HG03060 (cell line): ENCODE results near the gene SUPT6H.

Source experiments
- ATAC-seq: cut with Tn5 transposase; IDR thresholded peaks from one replicate; pipeline ENCODE4 v1.9.1; 2021; ENCODE audit warnings: low read depth, moderate number of reproducible peaks; ENCODE audit not compliant: unreplicated experiment

The SUPT6H gene

DNA sequence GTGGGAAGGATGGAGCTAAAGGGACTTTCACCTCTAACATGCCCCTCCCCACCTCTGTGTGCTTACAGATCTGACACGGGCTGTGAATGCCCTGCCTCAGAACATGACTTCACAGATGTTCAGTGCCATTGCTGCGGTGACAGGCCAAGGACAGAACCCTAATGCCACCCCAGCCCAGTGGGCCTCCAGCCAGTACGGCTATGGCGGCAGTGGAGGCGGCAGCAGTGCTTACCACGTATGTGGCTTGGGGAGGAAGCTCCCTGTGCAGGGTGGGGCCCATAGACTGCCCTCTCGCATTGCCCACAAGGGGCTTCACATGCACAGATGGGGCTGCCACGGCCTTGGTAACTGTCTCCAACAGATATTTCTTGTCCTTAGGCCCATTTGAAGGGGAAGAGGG is 38.3 kb downstream of the SUPT6H start:
- no peak for ATAC-seq

- ATAC-seq: no peak
These were observed 39.0 kb downstream of the SUPT6H start for GRCh38 chr17:28700830-28701492.

DNA sequence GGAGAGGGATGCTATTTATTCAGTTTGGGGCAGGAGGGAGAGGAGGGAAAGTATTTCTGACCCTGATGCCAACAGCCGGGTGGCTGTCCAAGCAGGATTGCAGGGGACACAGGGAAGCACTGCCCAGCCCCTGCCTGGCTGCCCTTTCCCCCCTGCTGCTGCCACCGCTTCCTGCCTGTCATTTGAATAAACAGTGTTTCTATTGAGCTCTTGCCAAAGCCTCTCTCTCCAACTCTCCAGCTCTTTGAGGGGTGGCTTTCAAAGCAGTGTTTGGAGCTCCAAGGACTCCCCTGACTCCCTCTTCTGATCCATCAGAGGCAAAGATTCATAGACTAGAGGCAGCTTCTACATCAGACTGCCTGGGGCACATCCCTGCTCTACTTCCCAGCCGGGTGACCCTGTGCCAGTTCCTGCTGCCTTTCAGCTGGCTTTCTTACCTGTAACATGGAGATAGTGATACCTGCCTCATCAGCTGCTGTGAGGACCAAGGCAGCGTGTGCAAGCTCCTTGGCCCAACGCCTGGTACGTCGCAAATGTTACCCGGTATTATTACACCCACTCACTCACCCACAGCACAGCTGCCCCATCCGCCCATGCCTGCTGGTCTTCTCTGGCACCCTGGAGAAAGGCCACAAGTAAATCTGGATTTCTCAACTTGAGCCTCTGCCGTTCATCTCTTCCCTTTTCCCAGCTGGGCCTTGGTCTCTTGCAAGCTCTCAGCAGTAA is 40.2 kb downstream of the SUPT6H start:
- no peak for ATAC-seq

- ATAC-seq: no peak
These were observed 40.7 kb downstream of the SUPT6H start for GRCh38 chr17:28702752-28703150.

DNA sequence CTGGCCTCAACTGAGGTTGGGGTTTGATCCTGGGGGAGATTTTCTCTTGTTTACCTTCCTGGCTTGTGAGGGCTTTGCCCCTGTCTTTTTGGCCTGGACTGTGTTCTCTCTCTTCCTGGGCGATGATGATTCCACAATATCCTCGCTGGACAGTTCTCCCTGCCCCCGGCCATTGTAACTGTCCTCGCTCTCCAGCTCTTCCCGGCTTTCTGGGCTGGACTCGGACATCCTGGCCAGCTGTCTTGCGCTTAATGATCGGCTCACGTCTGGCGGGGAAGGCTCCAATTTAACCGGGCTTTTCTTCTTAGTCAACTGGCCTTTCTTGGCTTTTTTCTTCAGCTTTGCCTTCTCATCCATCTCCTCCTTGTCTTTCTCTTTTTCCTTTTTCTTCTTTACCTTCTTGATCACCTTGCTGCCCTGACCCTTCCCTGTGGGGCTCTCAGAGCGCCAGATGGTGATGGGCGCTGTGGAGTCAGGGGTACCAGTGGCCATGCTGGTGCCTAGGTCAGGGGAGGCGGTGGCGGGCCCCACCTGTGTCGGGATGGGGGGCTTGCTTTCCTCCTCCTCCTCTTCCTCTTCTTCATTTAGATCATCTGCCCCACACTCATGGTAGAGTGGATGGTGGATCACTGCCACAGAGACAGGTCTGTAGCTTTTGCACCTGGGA is 41.7 kb downstream of the SUPT6H start:
- ATAC-seq: no peak

- ATAC-seq: no peak
These were observed 42.3 kb downstream of the SUPT6H start for GRCh38 chr17:28704219-28704858.

- ATAC-seq: no peak
These were observed 43.2 kb downstream of the SUPT6H start for GRCh38 chr17:28705074-28705659.

DNA sequence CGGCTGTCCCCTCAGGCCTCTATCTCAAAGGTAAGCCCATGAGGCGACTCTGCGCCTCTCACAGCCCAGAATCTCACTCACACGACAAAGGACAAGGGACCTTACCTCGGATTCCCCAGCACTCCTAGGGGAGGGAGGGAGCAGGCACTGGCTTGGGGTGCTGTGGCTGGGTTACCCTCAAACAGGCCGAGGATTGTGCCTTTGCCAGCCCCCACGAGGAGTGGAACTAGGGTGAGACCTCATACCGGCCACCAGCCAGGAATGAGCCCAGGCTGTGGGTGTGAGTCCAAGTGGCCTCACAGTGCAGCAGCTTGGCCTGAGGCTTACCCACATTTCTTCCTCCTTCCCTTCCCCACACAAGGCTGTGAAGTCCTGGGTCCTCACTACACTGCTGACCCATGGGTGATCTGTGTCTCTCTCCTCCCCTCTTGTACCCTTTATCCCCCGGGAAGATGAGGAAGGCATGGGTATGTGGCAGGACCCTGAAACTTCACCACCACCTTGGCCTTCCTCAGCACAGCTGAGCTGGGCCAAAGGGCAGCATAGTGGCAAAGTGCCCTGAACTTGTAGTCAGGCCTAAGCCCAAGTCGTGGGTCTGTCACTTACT is 43.8 kb downstream of the SUPT6H start:
- ATAC-seq: no peak

- ATAC-seq: no peak
These were observed 44.7 kb downstream of the SUPT6H start for GRCh38 chr17:28706471-28707338.

DNA sequence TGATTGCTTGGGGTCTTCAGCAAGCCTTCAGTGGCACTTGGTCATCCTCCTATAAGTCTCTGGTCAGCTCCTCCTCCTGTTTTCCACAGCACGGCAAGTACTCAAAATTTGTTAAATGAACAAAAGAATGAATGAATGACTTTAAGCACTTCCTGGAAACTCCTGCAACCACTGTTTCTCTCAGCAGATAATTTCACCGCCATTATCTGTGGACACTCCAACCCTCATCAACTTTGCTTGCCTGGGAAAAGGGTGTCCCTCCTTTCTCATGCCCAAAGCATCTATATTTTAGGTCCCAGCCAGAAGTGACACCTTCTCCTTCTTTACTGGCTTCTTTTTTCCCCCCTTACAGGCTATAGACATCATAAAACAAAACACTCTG is 45.3 kb downstream of the SUPT6H start:
- ATAC-seq: no peak

DNA sequence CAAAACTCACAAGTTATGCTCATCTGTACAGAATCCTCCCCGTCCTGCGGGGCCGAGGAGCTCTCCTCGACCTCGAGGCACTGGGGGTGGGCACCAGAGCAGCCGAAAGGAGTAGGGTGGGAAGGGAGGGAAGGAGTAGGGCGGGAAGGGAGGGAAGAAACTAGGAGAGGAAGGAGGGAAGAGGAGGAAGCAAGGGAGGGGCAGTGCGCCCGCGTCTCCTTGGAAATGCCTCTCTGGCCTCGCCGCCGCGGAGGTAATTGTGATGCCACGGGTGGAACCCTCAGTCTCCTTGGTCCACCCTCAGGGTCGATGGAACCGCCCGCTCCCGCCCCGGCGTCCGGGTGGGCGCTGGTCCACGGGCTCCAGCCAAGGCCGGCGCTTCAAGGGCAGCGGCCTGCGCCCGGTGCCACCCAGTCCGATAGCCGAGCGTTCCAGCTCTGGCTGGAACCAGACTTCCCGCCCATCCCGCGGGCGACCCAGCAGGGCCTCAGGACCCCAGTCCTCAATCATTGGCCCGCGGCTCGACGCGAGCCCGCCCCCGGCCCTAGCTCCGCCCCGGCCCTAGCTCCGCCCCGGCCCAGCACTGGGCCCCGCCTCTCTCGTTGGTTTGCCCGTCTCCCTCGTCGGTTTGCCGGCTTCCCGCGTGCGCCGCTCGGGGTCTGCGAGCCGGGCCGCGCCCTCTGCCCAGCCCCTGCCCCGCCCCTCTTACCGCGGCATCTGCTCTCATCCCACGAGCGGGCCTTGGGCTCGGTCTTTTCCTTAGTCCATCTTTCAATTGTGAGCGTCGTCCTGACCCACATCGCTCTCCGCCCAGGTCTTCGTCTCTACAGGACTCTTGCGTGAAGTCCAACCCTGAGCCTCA is 49.1 kb downstream of the SUPT6H start:
- no peak for ATAC-seq

GRCh38 chr17:28711723-28712031 is 49.7 kb downstream of the SUPT6H start, which contains the start of gene PROCA1:
Gene PROCA1 (minus strand): TSS chr17:28711888. CDS start chr17:28711660, 228 bp downstream.
- ATAC-seq: no peak

DNA sequence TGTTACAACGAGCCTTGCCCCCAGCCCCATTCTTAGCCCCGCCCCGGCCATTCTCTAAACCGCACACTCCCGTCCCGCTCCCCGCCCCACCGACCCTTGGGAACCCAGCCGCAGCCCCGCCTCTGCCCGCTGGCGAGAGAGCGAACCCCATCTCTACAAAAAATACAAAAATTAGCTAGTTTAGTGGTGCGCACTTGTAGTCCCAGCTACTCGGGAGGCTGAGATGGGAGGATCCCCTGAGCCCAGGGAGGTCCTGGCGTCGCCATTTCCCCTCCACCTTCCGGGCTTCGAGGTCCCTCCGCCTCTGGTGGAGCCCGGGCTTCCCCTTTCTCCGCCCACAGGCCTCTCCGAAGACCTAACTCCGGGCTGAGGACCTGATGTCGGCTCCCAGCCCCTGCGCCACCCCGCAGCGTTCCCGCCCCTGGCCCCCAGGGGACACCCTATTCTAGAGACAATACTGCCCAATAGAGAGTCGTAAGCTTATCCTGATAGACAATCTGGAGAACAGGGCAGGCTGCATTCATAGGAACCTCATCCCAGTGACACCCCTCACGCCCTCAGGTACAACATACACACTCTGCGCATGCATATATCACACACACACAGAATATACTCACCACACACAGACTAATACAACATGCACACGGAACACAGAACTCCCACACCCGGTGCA is 50.2 kb downstream of the SUPT6H start:
- ATAC-seq: no peak

- no peak for ATAC-seq
These were observed 50.9 kb downstream of the SUPT6H start for GRCh38 chr17:28712705-28713415.

GRCh38 chr17:28714281-28714680 is 52.3 kb downstream of the SUPT6H start:
- no peak for ATAC-seq

GRCh38 chr17:28715217-28715616 is 53.2 kb downstream of the SUPT6H start:
- no peak for ATAC-seq

GRCh38 chr17:28716740-28717577 is 55.0 kb downstream of the SUPT6H start:
- no peak for ATAC-seq
